DMS79 (cell line): Measurements from ENCODE around the gene SDC1.

Experiments used
- DNase-seq: peaks from one replicate; lab custom pipeline; 2025; lab: John Stamatoyannopoulos, UW

SDC1 gene

DNA sequence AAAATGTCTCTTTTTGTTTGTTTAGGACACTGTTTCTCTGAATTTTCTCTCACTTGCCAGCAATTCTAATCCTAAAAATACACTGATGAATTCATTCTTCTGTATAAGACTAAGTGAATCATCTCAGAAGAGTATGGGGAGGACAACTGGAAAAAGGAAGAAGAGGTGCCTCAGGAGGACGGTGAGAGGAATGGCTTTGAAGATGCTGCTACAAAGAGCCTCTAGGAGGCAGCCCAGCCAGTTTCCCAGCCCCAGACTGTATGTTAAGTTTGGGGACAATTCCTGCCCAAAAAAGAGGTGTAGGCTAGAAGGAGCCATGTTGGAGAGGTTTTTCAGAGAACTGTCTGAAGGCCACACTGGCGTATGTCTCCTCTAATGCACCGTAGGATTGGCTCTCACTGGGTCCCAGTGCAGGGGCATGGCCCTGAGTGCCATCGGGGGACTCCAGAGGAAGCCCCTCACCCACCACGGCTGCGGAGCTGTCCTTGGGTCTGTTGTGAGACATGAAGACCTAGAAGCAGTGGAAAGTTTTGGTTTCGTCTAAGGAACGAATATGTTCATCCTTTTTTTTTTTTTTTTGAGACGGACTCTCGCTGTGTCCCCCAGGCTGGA is 3.1 kb upstream of the SDC1 start:
- DNase-seq: no peak

DNA sequence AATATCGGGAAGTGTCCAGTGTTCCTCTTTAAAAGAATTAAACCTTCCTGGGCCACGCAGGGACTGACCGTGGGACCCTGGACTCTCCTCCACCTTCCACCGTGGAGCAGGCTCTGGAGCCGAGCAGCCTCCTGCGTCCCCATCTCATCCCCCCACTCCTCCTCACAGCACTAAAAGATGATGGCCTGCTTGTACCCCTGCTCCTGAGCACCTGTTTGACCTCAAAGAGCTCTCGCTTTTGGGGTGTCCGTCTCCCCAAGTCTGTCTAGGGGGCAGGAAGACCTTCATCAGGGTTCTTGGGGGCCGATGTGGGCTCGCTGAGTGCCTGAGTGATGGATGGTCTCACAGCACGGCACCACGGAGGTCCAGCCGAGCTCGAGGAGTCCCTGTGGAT is 1.2 kb upstream of the SDC1 start:
- DNase-seq: no peak

GRCh38 chr2:20225294-20226151 is 593 bp upstream of the SDC1 start:
- peak; percentile 56 for DNase-seq

GRCh38 chr2:20224164-20224715 is 690 bp downstream of the SDC1 start:
- no peak for DNase-seq

- DNase-seq: no peak
Measured at GRCh38 chr2:20223407-20224163, 1.3 kb downstream of the SDC1 start.

- peak; percentile 64 for DNase-seq
Measured at GRCh38 chr2:20222769-20223406, 2.0 kb downstream of the SDC1 start.

GRCh38 chr2:20222014-20222768 is 2.7 kb downstream of the SDC1 start:
- DNase-seq: no peak

DNA sequence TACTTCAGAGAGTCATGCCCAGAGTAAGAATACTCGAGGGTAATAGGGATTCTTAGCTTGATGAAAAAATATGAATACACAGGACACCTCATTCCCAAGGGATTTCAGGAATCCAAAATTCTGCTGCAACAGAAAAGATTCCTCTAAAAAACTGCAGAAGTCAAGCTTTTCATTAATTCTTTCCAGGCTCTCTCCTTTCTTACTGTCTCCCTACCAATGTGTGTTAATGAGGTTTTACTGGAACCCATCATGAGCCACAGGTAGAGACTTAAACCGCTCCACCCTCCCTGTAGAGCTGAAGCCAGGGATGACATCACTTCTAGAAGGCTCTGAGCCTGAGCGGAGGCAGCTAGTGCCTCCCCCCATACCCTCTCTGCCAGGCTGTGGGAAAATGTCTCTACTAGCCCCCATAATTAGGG is 3.4 kb downstream of the SDC1 start:
- DNase-seq: peak; percentile 30

GRCh38 chr2:20220806-20221554 is 4.0 kb downstream of the SDC1 start:
- DNase-seq: no peak

- DNase-seq: no peak
Measured at GRCh38 chr2:20219763-20220380, 5.1 kb downstream of the SDC1 start.

- no peak for DNase-seq
Measured at GRCh38 chr2:20218331-20219320, 6.3 kb downstream of the SDC1 start.

DNA sequence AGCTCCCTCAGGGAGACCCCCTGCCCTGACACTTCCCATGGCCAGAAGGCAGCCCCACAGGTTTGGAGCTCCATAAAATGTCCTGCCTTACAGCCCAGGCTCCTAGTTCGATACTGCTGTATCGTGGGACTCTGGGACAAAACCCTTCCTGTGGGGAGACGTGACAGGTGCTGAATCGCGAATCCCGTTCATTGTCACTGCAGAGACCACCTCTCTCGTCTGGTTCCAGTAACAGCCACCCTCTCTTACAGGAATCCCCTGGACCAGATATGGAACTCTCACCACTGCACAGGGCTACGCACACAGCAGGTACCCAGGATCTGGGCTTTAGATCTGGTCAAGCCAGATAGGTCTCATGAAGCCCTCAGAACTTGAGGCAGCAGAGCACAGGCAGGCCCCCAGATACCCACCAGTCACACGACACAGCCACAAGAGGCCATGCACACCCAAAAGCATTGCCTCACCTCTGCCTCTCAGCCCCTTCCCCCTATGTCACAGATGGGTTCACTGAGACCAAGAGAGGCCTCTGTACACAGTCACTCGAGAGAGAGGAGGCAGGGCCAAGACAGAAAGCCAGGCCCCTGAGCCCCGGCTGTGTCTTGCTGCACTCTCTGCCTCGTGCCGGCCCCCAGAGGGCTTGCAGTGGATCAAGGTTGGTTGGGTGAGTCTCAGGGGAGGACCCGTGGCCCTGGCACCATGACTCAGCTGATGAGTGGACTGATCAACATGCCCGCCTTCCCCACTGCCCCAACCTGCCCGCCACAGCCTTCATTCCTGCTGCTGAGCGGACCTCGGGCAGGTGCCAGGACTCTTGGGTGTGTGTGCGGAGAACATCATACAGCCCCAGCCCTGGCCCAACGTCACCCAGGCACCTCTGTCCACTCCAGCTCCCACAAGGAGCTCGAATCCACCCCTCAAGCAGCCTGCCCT is 7.6 kb downstream of the SDC1 start:
- DNase-seq: no peak

- DNase-seq: no peak
Measured at GRCh38 chr2:20216130-20217025, 8.6 kb downstream of the SDC1 start.

GRCh38 chr2:20215183-20216040 is 9.5 kb downstream of the SDC1 start:
- DNase-seq: no peak

- no peak for DNase-seq
Measured at GRCh38 chr2:20214566-20215182, 10.3 kb downstream of the SDC1 start.
